CD14-positive monocyte (primary cell): ENCODE measurements around the gene MACROD2. TPM values are rescaled to one million over a fixed set of nuclear protein-coding genes. Genes with fewer than 3 reads are reported as not detected.

Experiments used
- DNase-seq, 3 donors: peaks; one replicate each; pipeline ENCODE4 v3.0.0-alpha.2; 2011 to 2022
- H2AFZ ChIP-seq: 2 replicates; pipeline ENCODE4 v1.6.0; 2012; ENCODE audit warnings: mild to moderate bottlenecking, low read depth, low read length, inconsistent platforms; ENCODE audit not compliant: insufficient read depth, poor library complexity, severe bottlenecking
- H3K27ac ChIP-seq, 2 donors: 1 replicate in 1 of 2; 2 replicates in 1 of 2; pipeline ENCODE4 v1.5.1; 2012 to 2013; ENCODE audit warnings: low read length in 2 of 2, control low read depth in 1 of 2, inconsistent platforms in 1 of 2, low read depth in 1 of 2, mild to moderate bottlenecking in 1 of 2
- H3K27me3 ChIP-seq, 2 donors: one replicate each; pipeline versions ENCODE4 v1.6.0 to v1.6.1; 2011 to 2013; ENCODE audit warnings: low read length in 2 of 2; ENCODE audit not compliant: control insufficient read depth in 2 of 2, insufficient read depth in 2 of 2
- H3K36me3 ChIP-seq, 2 donors: replicated peaks in 1 of 2; 1 replicate in 1 of 2; 2 replicates in 1 of 2; pipeline versions ENCODE4 v1.5.1 to v1.6.1; 2012 to 2013; ENCODE audit warnings: low read length in 2 of 2, control low read depth in 1 of 2, inconsistent platforms in 1 of 2, mild to moderate bottlenecking in 1 of 2; ENCODE audit not compliant: insufficient read depth in 2 of 2, control insufficient read depth in 1 of 2
- H3K4me1 ChIP-seq, 2 donors: 1 replicate in 1 of 2; 2 replicates in 1 of 2; pipeline versions ENCODE4 v1.5.1 to v1.6.1; 2012 to 2013; ENCODE audit warnings: low read length in 2 of 2, control low read depth in 1 of 2, inconsistent platforms in 1 of 2, mild to moderate bottlenecking in 1 of 2, moderate library complexity in 1 of 2; ENCODE audit not compliant: insufficient read depth in 2 of 2, control insufficient read depth in 1 of 2
- H3K4me2 ChIP-seq: replicated peaks from 2 replicates; pipeline ENCODE3; 2012; ENCODE audit warnings: low read length, moderate library complexity, mild to moderate bottlenecking; ENCODE audit not compliant: poor library complexity, severe bottlenecking; ENCODE audit errors: extremely low read depth
- H3K4me3 ChIP-seq, 3 experiments: fragments of 200-600 bp in 1 of 3; sonication (generic) in 1 of 3; replicated peaks in 1 of 3; 1 replicate in 2 of 3; 2 replicates in 1 of 3; pipeline ENCODE4 v1.5.1; 2011 to 2013; ENCODE audit warnings: low read length in 3 of 3, mild to moderate bottlenecking in 3 of 3, control low read depth in 2 of 3, low read depth in 2 of 3, inconsistent platforms in 1 of 3, moderate library complexity in 1 of 3
- H3K79me2 ChIP-seq: 2 replicates; pipeline ENCODE4 v1.6.0; 2012; ENCODE audit warnings: mild to moderate bottlenecking, control low read depth, inconsistent platforms, low read length, moderate library complexity; ENCODE audit not compliant: insufficient read depth
- H3K9ac ChIP-seq: 2 replicates; pipeline ENCODE4 v1.6.0; 2017; ENCODE audit warnings: low read length, mild to moderate bottlenecking; ENCODE audit not compliant: insufficient read depth, poor library complexity, severe bottlenecking
- H3K9me3 ChIP-seq, 2 donors: replicated peaks in 1 of 2; 1 replicate in 1 of 2; 2 replicates in 1 of 2; pipeline versions ENCODE4 v1.5.1 to v1.6.1; 2012 to 2013; ENCODE audit warnings: low read length in 2 of 2, control low read depth in 1 of 2; ENCODE audit not compliant: control insufficient read depth in 1 of 2, insufficient read depth in 1 of 2
- H4K20me1 ChIP-seq: 2 replicates; pipeline ENCODE4 v1.6.0; 2012; ENCODE audit warnings: mild to moderate bottlenecking, low read length, control low read depth, moderate library complexity; ENCODE audit not compliant: insufficient read depth
- H3K27ac Mint-ChIP-seq, 7 donors: one replicate each; pipeline ENCODE4 v1.8.0; 2020; ENCODE audit warnings: mild to moderate bottlenecking in 7 of 7, mixed read lengths in 7 of 7, moderate library complexity in 6 of 7, inconsistent platforms in 2 of 7
- H3K27me3 Mint-ChIP-seq, 3 donors: one replicate each; pipeline ENCODE4 v1.8.0; 2021 to 2022; ENCODE audit warnings: low read depth in 3 of 3, mild to moderate bottlenecking in 3 of 3, mixed read lengths in 3 of 3, moderate library complexity in 3 of 3, inconsistent platforms in 1 of 3
- H3K36me3 Mint-ChIP-seq, 2 donors: one replicate each; pipeline ENCODE4 v1.8.0; 2020; ENCODE audit warnings: mixed read lengths in 2 of 2, inconsistent platforms in 1 of 2, mild to moderate bottlenecking in 1 of 2
- H3K4me1 Mint-ChIP-seq: one replicate; pipeline ENCODE4 v1.8.0; 2020; ENCODE audit warnings: mild to moderate bottlenecking, mixed read lengths
- H3K4me3 Mint-ChIP-seq, 2 donors: one replicate each; pipeline ENCODE4 v1.8.0; 2020; ENCODE audit warnings: mild to moderate bottlenecking in 2 of 2, mixed read lengths in 2 of 2, moderate library complexity in 1 of 2
- H3K9me3 Mint-ChIP-seq, 7 donors: one replicate each; pipeline ENCODE4 v1.8.0; 2020 to 2022; ENCODE audit warnings: mixed read lengths in 7 of 7, mild to moderate bottlenecking in 6 of 7, moderate library complexity in 6 of 7, inconsistent platforms in 2 of 7
- CTCF ChIP-seq: fragments of 200-600 bp; IDR thresholded peaks from one replicate; pipeline ENCODE4 v1.8.0; 2022; ENCODE audit warnings: antibody characterized with exemption, mild to moderate bottlenecking
- WGBS: methylation state at CpG from one replicate; pipeline ENCODE4 v1.1.5; 2013; ENCODE audit warnings: missing lambda C conversion rate; ENCODE audit not compliant: insufficient coverage; 5-methylcytosine and 5-hydroxymethylcytosine counted together
- intact Hi-C, 2 donors: fragments of 100-400 bp; cut with micrococcal nuclease; formaldehyde crosslinking; loops; one replicate each; pipeline versions ENCODE4 v1.15.0 to v1.15.1; 2023
- polyA plus RNA-seq, 3 donors: library from polyadenylated mRNA; depleted of rRNA in 1 of 3; unstranded in 2 of 3; stranded (reverse) in 1 of 3; fragments of 300-500 nt in 2 of 3; fragments of >200 nt in 1 of 3; fragmentation: Illumina TruSeq in 2 of 3; gene quantifications; 1 replicate in 2 of 3; 2 replicates in 1 of 3; pipeline ENCODE4 v1.2.3, GENCODE V29; 2012 to 2021

The MACROD2 gene
- polyA plus RNA-seq, 3 donors: 0.23 TPM; not detected in 2

- Histone ChIP-seq H3K4me1 (no peaks in the 10 kb centered on the region), H3K27ac (no peak overlapping the region), H3K9me3 (peaks cover 3 to 10% of the 10 kb centered on the region in 2 donors), H3K4me3 (no peak overlapping the region), H2AFZ (no peak overlapping the region), H3K79me2 (no peaks in the 10 kb centered on the region), H3K27me3 (no peaks in the 10 kb centered on the region), H4K20me1 (no peaks in the 10 kb centered on the region), H3K4me2 (no peak overlapping the region), H3K9ac (no peak overlapping the region), H3K36me3 (no peaks in the 10 kb centered on the region)
- no peak for TF ChIP-seq CTCF
- intact Hi-C loops: no loop called here
- H3K36me3 Mint-ChIP-seq: no peaks in the 10 kb centered on the region
- H3K27ac Mint-ChIP-seq: no peak overlapping the region
- no peak for DNase-seq
- 93% methylated on average over 7 of the region's 7 CpGs for WGBS
- H3K4me3 Mint-ChIP-seq: no peak overlapping the region
- peaks cover 1 to 8% (median 6%) of the 10 kb centered on the region in 7 donors for H3K9me3 Mint-ChIP-seq
- H3K27me3 Mint-ChIP-seq: peaks cover 0 to 1% (median 0%) of the 10 kb centered on the region in 3 donors
- H3K4me1 Mint-ChIP-seq: no peaks in the 10 kb centered on the region
Observed at GRCh38 chr20:14800707-14801425, 805.5 kb downstream of the MACROD2 start.

GRCh38 chr20:14801591-14802325 lies 806.4 kb downstream of the MACROD2 start:
- H4K20me1 ChIP-seq: no peaks in the 10 kb centered on the region
- no peak overlapping the region for H3K4me3 ChIP-seq
- Mint-ChIP-seq H3K27ac (no peak overlapping the region), H3K27me3 (peaks cover 0 to 1% (median 0%) of the 10 kb centered on the region in 3 donors), H3K4me3 (no peak overlapping the region), H3K9me3 (peaks cover 5 to 13% (median 10%) of the 10 kb centered on the region in 7 donors), H3K36me3 (no peaks in the 10 kb centered on the region), H3K4me1 (no peaks in the 10 kb centered on the region)
- H2AFZ ChIP-seq: no peak overlapping the region
- intact Hi-C loops: no loop called here
- no peak overlapping the region for H3K27ac ChIP-seq
- H3K27me3 ChIP-seq: no peaks in the 10 kb centered on the region
- no peaks in the 10 kb centered on the region for H3K79me2 ChIP-seq
- WGBS: 93% methylated on average over 5 of the region's 5 CpGs
- no peak overlapping the region for H3K4me2 ChIP-seq
- no peaks in the 10 kb centered on the region for H3K4me1 ChIP-seq
- H3K9me3 ChIP-seq: peaks cover 12 to 19% of the 10 kb centered on the region in 2 donors
- H3K36me3 ChIP-seq: no peaks in the 10 kb centered on the region
- DNase-seq: no peak
- H3K9ac ChIP-seq: no peak overlapping the region
- no peak for TF ChIP-seq CTCF
